GM19025 (cell line): ENCODE data around the gene PFKFB2.
"Not testable (repeated sequence)": the region's sequence is repeated elsewhere in the genome, so short reads cannot be mapped to it uniquely, and the experiment has no call there.

Experiments
- ATAC-seq: cut with Tn5 transposase; IDR thresholded peaks from one replicate; pipeline ENCODE4 v1.9.1; 2021; ENCODE audit warnings: mild to moderate bottlenecking, low read depth, moderate library complexity; ENCODE audit not compliant: unreplicated experiment

PFKFB2 gene

GRCh38 chr1:207035877-207036551 lies 17.1 kb upstream of the PFKFB2 start:
- no peak for ATAC-seq

GRCh38 chr1:207036865-207037264 lies 16.2 kb upstream of the PFKFB2 start:
- ATAC-seq, result no peak

- ATAC-seq, result no peak
Measured at GRCh38 chr1:207039380-207040180, 13.5 kb upstream of the PFKFB2 start.

- no peak for ATAC-seq
Measured at GRCh38 chr1:207040181-207040533, 12.9 kb upstream of the PFKFB2 start.

GRCh38 chr1:207041397-207041796 lies 11.7 kb upstream of the PFKFB2 start:
- ATAC-seq, result not testable (repeated sequence)

- ATAC-seq, result no peak
Measured at GRCh38 chr1:207045453-207045852, 7.6 kb upstream of the PFKFB2 start.

GRCh38 chr1:207047505-207047904 lies 5.6 kb upstream of the PFKFB2 start:
- no peak for ATAC-seq

GRCh38 chr1:207048041-207048440 lies 5.0 kb upstream of the PFKFB2 start:
- ATAC-seq, result no peak

GRCh38 chr1:207049054-207049453 lies 4.0 kb upstream of the PFKFB2 start:
- ATAC-seq, result no peak

GRCh38 chr1:207049514-207049913 lies 3.6 kb upstream of the PFKFB2 start:
- no peak for ATAC-seq

- ATAC-seq, result no peak
Measured at GRCh38 chr1:207049974-207050391, 3.1 kb upstream of the PFKFB2 start.

- peak; percentile 40 for ATAC-seq
Measured at GRCh38 chr1:207050480-207051190, 2.4 kb upstream of the PFKFB2 start.

- no peak for ATAC-seq
Measured at GRCh38 chr1:207051191-207051943, 1.7 kb upstream of the PFKFB2 start, which contains the start of gene YOD1. TSS of gene YOD1 (minus strand) at chr1:207051208. CDS start at chr1:207051030, 178 bp downstream.

GRCh38 chr1:207054491-207054890 lies 1.4 kb downstream of the PFKFB2 start:
- ATAC-seq, result no peak

- no peak for ATAC-seq
Measured at GRCh38 chr1:207055386-207056001, 2.4 kb downstream of the PFKFB2 start.

- no peak for ATAC-seq
Measured at GRCh38 chr1:207056673-207057072, 3.6 kb downstream of the PFKFB2 start.

- ATAC-seq, result no peak
Measured at GRCh38 chr1:207058252-207058651, 5.2 kb downstream of the PFKFB2 start.

GRCh38 chr1:207058878-207059867 lies 6.1 kb downstream of the PFKFB2 start:
- ATAC-seq, result no peak

GRCh38 chr1:207059881-207060280 lies 6.8 kb downstream of the PFKFB2 start:
- no peak for ATAC-seq
